ENCODE data around the gene TCP11L2. TPM values are rescaled to one million over a fixed set of nuclear protein-coding genes. Genes with fewer than 3 reads are reported as not detected.

The TCP11L2 gene
- 5.8 and 6.1 TPM in 2 replicates for total RNA-seq (2021)
- long read RNA-seq, partial matches to known transcripts = 0 of 1 reads
- long read RNA-seq, other reads (novel, unspliced or antisense) = 0 of 1 reads

DNA sequence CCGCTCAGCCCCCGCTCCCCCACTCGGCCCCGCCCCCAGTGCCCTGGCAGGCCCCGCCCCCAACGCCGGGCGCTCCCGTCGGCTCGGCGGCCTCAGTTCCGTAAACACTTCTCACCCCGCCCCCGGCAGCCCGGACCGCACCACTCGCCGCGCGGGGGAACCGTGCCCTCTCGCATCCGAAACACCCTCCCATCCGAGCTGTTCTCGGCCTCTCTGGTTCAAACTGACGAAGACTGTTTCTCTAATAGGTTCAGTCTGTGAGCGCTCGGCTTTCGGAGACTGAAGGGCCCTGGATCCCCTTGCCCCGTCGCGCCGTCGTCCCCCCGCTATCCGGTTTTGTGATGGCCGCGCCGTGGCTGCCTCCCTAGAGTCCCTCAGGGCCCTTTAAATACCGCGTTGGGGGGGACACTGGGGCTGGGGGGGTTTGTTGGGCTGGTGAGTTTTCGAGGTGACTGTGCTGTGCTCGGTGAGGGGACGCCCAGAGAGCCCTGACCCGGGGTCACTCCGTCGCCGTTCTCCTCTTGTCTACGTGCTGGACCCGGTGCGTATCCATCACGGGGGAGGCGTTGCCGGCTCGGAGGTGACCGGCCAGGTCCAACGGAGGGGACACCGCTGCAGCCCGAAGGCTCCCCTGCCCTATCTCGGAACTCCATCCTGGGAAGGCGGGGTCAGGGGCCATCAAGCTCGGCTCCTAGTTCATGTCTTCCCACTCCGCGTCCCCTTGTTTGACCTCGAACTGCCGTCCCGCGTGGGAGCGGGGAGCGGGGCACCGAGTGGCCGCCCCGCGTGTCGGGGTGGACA, at the start of gene TCP11L2:
TCP11L2 (plus strand) TSS at position 333 of the 801 bp plus-strand sequence. CDS start 8,343 bp downstream, outside the sequence.
- peak within 1 kb of the TSS; percentile 92 for H3K9ac ChIP-seq (ENCODE audit: extremely low read depth, insufficient read length, low read length)
- no peak within 1 kb of the TSS for H2AFZ ChIP-seq (ENCODE audit: low read length)
- Mint-ChIP-seq H3K4me3 (peak within 1 kb of the TSS; percentile 81 to 89), H3K36me3 (ENCODE audit: insufficient read depth in 1 of 3, low read depth in 3 of 3) (no peaks in the 10 kb centered on the region), H3K27me3 (ENCODE audit: low read depth) (no peaks in the 10 kb centered on the region), H3K9me3 (no peaks in the 10 kb centered on the region), H3K27ac (peak within 1 kb of the TSS; percentile 99 to 100 (median 100)), H3K4me1 (peaks cover 23 to 28% of the 10 kb centered on the region in 2 experiments)
- no peaks in the 10 kb centered on the region for H3K79me1 ChIP-seq (ENCODE audit: insufficient read depth, low read depth, low read length, poor library complexity, severe bottlenecking)
- WGBS (ENCODE audit: extremely low coverage, insufficient read length, low lambda C conversion rate) = no CpG with 5 or more reads among the region's 76 CpGs
- H3K56ac ChIP-seq (ENCODE audit: insufficient read length, low read depth, low read length) = no peak within 1 kb of the TSS
- no peak within 1 kb of the TSS for H2BK12ac ChIP-seq (ENCODE audit: insufficient read length, low read depth, low read length)
- H3K9me3 ChIP-seq (ENCODE audit: control insufficient read depth, low read depth, low read length) = no peaks in the 10 kb centered on the region
- peak within 1 kb of the TSS; percentile 97 for H2BK120ac ChIP-seq (ENCODE audit: low read depth, low read length, poor library complexity, severe bottlenecking)
- no peak within 1 kb of the TSS for H2BK5ac ChIP-seq (ENCODE audit: insufficient read length, low read length)
- no peaks in the 10 kb centered on the region for H3K79me2 ChIP-seq (ENCODE audit: insufficient read depth, low read length)
- no peak within 1 kb of the TSS for H2BK20ac ChIP-seq (ENCODE audit: low read depth, low read length, poor library complexity, severe bottlenecking)
- H3K4me2 ChIP-seq (ENCODE audit: insufficient read depth, insufficient read length, low read length) = peak within 1 kb of the TSS; percentile 78
- no peak within 1 kb of the TSS for H2BK15ac ChIP-seq (ENCODE audit: low read depth, low read length)
- H3K27me3 ChIP-seq (ENCODE audit: insufficient read depth, low read length) = no peaks in the 10 kb centered on the region
- no peak within 1 kb of the TSS for H4K8ac ChIP-seq (replicated peaks; ENCODE audit: insufficient read length, low read depth, low read length)
- H3K4ac ChIP-seq (ENCODE audit: low read depth, low read length) = no peak within 1 kb of the TSS; the same call in 1 of the 2 replicates
- DNase-seq = peak; percentile 83
- peaks cover 10% of the 10 kb centered on the region for H3K23me2 ChIP-seq (ENCODE audit: insufficient read length, low read depth, low read length, poor library complexity, severe bottlenecking)
- no peaks in the 10 kb centered on the region for H4K20me1 ChIP-seq (ENCODE audit: control insufficient read depth, insufficient read depth, insufficient read length)
- peak within 1 kb of the TSS; percentile 93 for H3K18ac ChIP-seq (ENCODE audit: insufficient read length, low read depth, low read length)
- H4K5ac ChIP-seq (ENCODE audit: insufficient read length, low read depth, low read length) = no peak within 1 kb of the TSS
- H4K91ac ChIP-seq (ENCODE audit: insufficient read length, low read depth, low read length) = no peak within 1 kb of the TSS
- TF ChIP-seq, protein P1, sequence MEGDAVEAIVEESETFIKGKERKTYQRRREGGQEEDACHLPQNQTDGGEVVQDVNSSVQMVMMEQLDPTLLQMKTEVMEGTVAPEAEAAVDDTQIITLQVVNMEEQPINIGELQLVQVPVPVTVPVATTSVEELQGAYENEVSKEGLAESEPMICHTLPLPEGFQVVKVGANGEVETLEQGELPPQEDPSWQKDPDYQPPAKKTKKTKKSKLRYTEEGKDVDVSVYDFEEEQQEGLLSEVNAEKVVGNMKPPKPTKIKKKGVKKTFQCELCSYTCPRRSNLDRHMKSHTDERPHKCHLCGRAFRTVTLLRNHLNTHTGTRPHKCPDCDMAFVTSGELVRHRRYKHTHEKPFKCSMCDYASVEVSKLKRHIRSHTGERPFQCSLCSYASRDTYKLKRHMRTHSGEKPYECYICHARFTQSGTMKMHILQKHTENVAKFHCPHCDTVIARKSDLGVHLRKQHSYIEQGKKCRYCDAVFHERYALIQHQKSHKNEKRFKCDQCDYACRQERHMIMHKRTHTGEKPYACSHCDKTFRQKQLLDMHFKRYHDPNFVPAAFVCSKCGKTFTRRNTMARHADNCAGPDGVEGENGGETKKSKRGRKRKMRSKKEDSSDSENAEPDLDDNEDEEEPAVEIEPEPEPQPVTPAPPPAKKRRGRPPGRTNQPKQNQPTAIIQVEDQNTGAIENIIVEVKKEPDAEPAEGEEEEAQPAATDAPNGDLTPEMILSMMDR (conservative IDR thresholded peaks at IDR 0.05) = no peak
- no peak within 1 kb of the TSS for H3K23ac ChIP-seq (ENCODE audit: insufficient read length, low read depth, low read length)
- no peak within 1 kb of the TSS for H3K27ac ChIP-seq (ENCODE audit: insufficient read length, low read depth, low read length)
- H3K14ac ChIP-seq (ENCODE audit: insufficient read depth, low read length) = peak within 1 kb of the TSS; percentile 99
- no peak within 1 kb of the TSS for H2AK5ac ChIP-seq (ENCODE audit: insufficient read length, low read length)
- H3K4me1 ChIP-seq (ENCODE audit: insufficient read depth, low read length) = peaks cover 2% of the 10 kb centered on the region
- no peak within 1 kb of the TSS for H3T11ph ChIP-seq (ENCODE audit: low read length)
